GM21423 (cell line): ENCODE results near the gene STYK1.
A peak's percentile ranks its signal among the peaks of the same experiment; 100 is the strongest.
"Not testable (repeated sequence)": the region's sequence is repeated elsewhere in the genome, so short reads cannot be mapped to it uniquely, and the experiment has no call there.

Experiments
- ATAC-seq: cut with Tn5 transposase; IDR thresholded peaks from one replicate; pipeline ENCODE4 v1.9.1; 2021; ENCODE audit warnings: mild to moderate bottlenecking, moderate library complexity; ENCODE audit not compliant: unreplicated experiment

STYK1 gene

DNA sequence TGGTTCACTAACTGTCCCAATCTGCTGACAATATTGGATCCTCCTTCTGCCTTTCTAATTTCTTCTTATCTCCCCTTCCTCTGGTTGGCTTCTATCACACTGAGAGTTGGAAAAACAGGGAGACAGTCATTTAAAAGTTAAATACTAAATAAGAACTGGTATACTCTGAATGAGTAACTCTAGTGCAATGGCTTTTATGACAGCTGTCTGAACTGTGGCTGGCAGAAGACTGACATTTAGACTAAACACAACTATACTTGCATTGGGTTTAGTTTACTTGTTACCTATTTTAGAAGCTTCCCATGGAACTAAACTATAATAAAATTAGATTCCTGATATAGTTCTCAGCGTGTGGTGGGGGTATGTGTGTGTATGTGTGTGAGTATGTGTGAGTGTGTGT is 52.6 kb downstream of the STYK1 start:
- ATAC-seq: no peak

DNA sequence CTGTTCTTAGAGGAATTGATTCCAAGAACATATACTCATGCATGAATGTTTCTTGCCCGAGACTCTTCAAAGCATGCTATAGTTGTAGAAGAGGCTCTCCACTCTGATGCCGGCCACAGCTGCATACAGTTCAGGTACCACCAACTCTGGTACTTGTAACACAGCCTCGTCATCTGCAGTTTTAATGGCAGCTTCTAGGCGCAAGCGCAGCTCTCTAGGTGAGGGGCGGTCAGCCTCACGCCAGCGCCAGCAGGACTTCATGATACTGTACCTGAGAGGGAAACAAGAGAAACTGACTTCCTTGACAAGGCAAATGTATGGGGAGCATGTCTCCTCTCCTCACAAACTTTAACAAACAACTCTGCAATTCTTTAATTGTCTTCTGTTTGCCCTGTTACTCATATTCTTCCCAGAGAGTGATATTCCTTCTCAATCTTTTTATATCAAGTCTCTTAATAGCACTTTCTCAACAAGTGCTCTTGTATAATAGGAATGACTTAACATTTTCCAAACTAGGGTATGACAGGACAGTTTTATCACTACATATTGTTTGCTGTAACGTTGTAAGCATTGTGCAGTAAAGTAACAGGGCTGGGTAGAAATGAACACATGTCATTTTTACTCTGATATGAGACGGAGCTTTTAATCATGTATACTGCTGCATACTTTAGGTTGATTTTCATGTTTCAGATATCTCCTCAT is 53.6 kb downstream of the STYK1 start:
- no peak for ATAC-seq

DNA sequence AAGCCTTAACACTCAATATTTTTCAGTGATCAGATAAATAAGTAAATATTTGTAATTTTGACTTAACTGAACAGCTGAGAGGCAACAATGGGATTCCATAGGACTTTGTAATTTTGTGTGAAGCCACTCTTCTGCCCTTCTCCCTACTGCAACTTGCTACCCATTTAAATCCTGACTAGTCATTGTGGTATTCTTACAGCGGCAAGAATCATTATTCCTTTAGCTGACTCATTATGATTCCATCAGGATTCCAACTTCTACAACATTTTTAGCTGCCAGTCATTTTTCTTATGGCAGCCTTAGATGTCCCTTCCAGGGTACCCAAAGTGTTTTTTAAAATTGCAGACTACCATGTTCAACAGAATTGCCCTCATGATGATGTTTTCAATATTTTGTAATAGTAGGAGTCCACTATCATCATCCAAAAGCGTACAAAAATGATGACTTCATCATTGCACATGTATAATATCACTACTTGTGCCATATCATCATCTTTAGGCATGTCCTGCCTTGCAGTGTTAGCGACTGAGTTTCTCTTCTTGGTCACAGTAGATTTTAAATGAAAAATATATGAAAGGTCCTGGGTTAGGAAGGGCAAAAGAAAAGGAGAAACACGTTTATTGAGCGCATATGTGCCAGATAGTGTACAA is 55.4 kb downstream of the STYK1 start:
- no peak for ATAC-seq

DNA sequence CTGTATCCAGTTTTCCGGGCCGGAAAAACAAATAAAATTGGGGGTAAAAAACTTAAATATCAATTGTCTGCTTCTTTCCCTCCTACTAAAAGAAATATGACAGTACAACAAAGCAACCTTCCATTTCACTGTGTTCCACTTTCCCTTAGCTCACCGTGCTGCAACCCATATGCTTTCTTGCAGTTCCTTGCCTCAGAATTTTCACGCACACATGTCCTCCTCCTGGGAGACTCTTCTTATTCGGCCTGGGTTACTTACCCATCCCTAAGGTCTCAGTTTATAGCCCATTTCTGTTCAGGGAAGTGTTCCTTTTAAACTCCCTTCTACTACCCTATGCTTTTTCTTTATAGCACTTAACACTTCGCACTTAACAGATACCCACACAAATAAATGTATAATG is 56.0 kb downstream of the STYK1 start:
- no peak for ATAC-seq

DNA sequence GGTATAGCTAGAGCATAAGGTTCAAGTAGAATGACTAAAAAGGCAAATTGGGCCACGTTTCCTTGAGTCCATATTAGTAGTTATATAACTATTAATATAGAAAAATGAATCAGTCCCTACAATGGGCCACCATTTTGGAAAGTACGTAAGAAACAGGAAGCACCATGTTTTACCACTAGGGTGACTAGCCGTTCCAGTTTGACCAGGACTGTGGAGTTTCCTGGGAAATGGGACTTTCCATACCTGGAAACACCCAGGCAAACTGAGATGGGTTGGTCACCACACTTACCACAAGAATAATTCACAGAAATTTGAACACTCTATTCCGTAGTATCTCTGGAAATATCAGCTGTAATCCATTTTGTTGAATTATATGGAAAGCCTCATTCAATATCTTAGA is 58.3 kb downstream of the STYK1 start:
- no peak for ATAC-seq

DNA sequence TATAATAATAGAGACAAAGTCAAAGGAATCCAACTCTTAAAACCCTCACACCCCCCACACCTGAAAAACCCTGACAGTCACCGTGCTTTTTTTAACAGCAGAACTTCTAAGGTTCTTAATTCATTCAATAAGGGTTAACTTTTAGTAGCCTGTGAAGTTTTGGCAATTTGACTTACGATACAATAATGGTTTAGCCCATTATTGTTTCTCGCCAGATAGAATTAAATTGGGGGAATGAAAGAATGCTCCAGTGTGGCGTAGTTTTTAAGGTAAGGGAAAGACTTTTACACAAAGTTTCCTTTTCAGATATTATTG is 59.8 kb downstream of the STYK1 start:
- no peak for ATAC-seq

DNA sequence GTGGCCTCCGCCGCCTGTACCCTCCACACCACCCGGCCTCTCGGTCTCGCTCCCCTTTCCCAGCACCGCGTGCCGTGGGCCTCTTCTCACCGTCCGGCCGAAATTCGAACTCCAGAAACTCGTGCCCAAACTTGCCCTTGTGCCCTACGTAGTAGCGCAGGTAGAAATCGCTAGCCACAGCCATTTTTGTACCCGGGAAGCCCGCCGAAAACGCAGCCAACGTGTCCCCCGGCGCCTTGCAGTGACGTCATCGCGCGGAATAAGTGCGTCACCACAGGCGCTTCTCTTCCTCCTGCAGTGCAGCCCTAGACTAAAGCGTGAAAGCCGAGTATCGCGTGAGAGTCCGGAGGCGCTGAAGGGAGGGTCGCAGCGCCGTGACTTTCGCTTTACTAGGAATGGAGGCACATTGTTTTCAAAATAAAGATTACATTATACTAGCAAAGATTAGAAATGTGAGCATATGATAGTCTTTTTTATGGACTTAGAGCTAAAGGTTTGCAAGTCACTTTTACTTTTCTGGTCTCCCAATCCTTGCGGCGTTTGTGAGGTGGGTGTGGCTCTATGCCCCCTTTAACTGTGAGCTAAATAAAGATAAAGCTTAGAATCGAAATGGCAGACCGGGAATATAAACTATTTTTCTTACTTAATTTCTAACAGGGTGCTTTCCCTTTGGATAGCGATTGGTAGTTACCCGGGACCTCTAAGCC is 60.4 kb downstream of the STYK1 start, which contains the start of gene MAGOHB:
Gene MAGOHB, minus strand, starts transcription at position 261 of the 707 bp plus-strand sequence. Its CDS starts 77 bp downstream, at position 184.
- peak; percentile 95 for ATAC-seq

DNA sequence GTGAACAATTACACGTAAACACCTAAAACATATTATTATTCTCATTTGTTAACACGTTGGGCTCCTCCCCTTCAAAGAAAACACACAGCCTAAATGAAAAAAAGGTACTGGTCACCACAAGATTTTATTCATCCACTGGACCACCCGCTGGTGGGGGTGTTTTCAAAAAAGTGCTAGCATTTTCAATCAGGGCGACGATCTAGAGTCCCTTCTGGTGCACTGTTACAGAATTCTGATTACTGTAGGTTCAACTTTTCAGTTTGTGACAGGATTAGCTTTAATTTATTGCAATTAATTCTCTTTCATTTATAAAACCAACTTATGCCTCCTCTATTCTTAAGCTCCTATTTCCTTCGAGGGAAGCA is 60.9 kb downstream of the STYK1 start:
- ATAC-seq: peak; percentile 3

DNA sequence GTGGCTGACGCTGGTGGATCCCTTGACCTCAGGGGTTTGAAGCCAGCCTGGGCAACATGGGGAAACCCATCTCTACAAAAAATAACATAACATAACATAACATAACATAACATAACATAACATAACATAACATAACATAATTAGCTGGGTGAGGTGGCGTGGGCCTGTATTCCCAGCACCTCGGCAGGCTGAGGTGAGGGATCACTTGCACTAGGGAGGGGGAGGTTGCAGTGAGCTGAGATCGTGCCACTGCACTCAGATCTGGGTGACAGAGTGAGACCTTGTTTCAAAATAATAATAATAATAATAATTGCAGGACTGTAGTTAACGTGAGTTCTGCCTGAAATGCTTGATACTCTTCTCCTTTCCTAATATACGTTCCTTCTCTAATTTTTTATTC is 61.7 kb downstream of the STYK1 start:
- no peak for ATAC-seq

DNA sequence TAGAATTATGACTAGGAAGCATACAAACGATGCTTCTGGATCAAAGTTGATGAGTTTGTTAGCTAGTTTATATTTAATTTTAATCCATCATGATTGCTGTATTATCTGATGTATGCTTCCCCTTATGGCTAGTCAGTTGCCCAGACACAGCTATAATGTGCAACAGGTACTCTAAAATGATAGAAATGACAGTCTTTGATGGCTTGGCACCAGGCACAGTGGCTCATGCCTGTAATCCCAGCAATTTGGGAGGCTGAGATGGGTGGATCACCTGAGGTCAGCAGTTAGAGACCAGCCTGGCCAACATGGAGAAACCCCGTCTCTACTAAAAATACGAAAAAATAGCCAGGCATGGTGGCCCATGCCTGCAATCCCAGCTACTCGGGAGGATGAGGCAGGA is 62.6 kb downstream of the STYK1 start:
- ATAC-seq: not testable (repeated sequence)

DNA sequence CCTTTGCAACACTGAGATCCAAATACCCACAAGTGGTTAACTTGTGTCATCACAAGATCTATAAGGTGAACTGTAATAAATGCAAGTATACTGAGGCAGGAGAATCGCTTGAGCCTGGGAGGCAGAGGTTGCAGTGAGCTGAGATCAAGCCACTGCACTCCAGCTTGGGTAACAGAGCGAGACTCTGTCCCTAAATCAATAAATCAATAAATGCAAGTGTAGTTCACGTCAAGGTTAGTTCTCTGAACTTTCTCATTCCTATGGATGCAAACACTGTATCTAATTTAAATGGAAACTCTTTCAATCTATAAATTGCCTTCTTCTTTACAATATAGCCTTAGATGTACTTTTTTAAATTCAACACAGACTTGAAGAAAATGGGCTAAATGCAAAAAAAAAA is 63.7 kb downstream of the STYK1 start:
- no peak for ATAC-seq

DNA sequence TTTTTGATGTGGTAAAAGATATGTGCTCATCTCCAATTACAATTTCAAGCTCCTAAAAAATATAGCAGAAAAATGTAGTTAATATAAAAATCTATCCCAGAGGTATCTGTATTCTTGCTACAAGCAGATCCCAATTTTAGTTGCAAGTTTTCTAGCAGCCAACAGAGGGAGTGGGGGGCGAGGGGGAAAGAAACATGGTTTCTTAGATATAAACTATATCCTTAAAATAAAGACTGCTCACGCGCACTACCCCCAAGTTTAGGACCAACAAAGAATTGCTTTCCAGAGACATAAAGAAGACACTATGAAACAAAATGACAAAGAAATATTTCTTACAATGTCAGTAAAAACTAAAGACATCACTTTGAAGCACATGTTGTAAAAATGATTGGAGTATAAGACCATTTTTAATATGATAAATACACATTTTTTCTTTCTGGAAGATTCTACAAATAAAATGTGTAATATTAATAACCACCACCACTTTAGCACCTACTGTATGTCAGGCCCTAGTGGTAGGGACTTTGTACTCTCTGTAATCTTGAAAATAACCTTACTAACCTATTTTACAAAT is 65.9 kb downstream of the STYK1 start:
- no peak for ATAC-seq

DNA sequence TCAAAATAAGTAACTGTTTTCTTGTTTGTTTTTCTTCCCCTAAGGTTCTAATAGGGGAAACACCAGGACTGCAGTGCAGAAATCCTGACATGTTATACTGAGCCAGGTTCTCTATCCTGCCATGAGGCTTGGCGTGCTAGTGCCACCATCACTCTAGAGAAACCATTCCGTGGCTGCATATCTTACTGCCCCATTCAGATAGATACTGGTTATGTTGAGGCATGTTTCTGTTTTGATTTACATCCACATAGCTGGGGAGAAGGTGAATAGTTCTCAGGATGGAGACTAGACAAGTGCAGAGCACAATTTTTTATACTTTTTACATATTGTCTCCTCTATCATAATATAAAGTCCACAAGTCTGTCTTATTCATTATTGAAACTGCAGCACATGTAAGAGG is 72.0 kb downstream of the STYK1 start:
- no peak for ATAC-seq

DNA sequence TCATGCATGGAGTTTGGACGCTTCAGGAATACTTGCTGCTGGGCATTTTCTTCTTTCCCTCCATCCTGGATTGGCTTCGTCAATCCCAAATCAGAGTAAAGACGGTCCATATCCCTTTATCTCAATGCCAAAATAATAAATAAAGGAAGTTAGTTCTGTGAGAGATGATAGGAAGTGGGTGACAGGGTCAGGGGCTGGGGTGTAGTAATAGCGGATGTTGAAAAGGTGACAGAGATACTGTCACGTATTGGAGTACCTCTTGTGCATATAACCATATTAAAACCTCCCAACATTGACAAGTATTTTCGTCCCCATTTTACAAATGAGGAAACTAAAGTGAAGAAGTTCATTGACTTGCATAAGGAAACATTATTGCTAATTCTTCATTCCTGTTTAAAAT is 72.9 kb downstream of the STYK1 start:
- ATAC-seq: no peak

DNA sequence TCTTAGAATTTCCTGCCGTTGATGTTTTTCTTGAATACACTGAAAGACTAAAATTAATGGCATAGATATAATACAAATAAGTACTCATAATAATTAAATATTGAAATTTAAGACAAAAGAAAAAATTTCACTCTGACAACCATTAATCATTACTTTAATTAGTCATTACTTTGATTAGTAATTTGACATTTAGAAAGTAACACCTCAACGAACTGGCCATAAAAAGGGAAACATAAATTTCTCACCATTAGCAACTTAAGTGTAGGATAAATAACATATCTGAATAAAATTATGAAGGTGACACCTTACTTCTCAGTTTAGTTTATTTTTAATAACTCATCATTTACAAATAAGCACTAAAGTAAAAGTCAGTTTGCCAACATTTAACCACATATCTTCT is 78.0 kb downstream of the STYK1 start:
- ATAC-seq: no peak

DNA sequence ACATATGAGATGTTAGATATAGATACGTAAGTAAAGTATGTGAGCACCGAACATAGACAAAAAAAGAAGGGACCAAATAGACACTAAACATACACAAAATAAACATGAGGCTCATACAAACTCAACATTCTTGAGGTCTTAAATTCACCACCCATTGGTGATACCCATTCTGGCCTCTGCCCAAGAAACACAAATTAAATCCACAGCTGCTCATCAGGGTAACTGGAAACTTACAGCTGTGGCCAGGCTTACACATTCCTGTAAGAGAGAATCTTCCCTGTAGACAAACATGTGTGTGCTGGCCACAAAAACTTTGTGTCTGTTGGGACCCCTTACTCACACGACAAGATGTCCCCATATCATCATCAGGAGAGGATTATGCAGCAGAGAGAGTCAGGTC is 82.9 kb downstream of the STYK1 start:
- ATAC-seq: no peak

DNA sequence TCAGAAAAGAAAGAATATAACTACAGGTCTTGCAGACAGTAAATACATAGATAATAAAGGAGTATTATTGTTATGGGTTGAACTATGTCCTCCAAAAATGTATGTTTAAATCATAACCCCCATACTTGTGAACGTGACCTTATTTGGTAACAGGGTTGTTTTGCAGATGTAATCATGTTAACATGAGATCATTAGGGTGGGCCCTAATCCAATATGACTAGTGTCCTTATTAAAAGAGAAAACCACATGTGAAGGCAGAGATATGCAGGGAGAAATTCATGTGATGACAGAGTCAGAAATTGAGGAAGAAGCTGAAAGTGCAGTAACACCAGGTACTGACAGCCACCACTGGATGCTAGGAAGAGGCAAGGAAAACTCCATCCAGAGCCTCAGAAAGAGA is 89.4 kb downstream of the STYK1 start:
- ATAC-seq: no peak

DNA sequence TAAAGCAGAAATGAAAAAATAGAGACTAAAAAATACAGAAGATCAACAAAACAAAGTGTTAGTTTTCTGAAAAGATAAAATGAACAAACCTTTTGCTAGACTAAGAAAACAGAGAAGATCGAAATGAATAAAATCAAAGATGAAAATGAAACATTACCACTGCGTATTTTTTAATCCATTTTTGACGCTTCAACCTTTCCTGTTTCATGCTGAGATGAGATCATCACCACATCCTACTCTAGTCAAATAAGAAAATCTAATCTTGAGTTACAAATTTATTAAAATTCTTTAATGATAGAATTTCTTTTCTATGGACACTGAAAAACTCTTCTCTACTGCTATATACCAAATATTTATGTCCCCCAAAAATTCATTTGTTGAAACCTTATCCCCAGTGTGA is 91.1 kb downstream of the STYK1 start:
- no peak for ATAC-seq

DNA sequence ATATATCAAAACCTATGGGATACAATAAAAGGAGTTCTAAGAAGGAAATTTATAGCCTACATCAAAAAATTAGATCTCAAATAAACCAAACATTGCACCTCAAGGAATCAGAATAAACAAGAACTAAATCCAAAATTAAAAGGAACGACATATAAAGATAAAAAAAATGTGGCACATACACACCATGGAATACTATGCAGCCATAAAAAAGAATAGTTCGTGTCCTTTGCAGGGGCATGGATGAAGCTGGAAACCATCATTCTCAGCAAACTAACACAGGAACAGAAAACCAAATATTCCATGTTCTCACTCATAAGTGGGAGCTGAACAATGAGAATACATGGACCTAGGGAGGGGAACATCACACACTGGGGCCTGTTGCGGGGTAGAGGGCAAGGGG is 91.7 kb downstream of the STYK1 start:
- ATAC-seq: not testable (repeated sequence)

DNA sequence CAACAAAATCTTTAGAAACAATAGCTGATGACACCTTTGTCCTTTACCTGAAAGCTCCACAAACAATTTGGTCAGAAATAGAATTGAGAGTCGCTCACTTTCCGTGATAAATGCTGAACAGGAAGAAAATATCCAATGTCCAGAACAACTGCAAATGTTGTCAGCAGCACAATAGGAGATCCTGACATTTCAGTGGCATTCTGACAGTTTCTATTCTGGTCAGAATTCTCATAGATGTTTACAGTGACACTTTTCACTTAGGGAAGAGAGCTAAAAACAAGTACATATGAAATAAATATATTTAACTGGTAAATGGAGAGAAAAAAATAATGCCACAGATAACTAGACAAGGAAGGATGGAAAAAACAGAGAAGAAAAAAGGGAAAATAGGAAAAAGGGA is 99.5 kb downstream of the STYK1 start:
- ATAC-seq: no peak

DNA sequence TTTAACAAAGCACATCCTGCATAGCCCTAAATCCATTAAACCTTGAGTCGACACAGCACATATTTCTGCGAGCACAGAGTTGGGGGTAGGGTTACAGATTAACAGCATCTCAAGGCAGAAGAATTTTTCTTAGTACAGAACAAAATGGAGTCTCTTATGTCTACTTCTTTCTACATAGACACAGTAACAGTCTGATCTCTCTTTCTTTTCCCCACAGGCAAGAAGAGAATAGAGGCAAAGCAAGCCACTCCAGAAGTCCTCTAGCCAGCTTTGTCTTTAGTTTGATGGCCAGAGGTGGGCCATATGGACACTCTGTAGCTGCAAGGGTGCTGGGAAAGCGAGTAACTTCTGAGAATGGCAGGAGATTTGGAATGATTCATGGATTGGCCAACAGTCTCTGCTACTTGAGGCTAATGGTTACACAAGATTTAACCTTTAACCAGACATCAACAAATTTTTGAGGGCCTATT is 101.8 kb downstream of the STYK1 start:
- ATAC-seq: not testable (repeated sequence)

DNA sequence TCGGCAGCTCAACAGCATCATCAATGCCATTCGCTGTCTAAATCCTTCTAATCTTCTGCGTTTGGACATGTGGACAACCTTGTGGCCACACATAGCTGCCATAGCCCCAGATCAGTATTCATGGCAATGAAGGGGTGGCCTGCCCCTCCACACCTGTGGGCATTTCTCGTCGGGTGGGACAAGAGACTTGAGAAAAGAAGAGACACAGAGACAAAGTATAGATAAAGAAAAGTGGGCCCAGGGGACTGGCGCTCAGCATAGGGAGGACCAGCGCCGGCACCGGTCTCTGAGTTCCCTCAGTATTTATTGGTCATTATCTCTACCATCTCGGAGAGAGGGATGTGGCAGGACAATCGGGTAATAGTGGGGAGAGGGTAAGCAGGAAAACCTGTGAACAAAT is 102.7 kb downstream of the STYK1 start:
- ATAC-seq: no peak
